Common myeloid progenitor, CD34-positive (primary cell): Measurements from ENCODE around the gene ABLIM1.

Source experiments
- CTCF ChIA-PET: fragments of 350-600 bp; sonication (Branson Sonifier 250); formaldehyde crosslinking; loops from one replicate; lab custom pipeline; 2021; ENCODE audit warnings: antibody characterized with exemption; lab: Charles Lee
- POLR2A ChIA-PET: fragments of 350-600 bp; sonication (Branson Sonifier 250); formaldehyde crosslinking; loops from one replicate; lab custom pipeline; 2021; ENCODE audit warnings: antibody characterized with exemption; lab: Charles Lee
- DNase-seq, 3 donors: peaks; one replicate each; pipeline versions ENCODE4 v3.0.0 to v3.0.0-alpha.2; 2013
- H3K27ac ChIP-seq, 2 experiments: 1 replicate in 1 of 2; 2 replicates in 1 of 2; pipeline ENCODE4 v1.7.0; 2013; ENCODE audit warnings: inconsistent platforms in 2 of 2, low read length in 2 of 2, mild to moderate bottlenecking in 2 of 2, low read depth in 1 of 2, moderate library complexity in 1 of 2; ENCODE audit not compliant: severe bottlenecking in 2 of 2, insufficient read depth in 1 of 2, poor library complexity in 1 of 2
- H3K27me3 ChIP-seq, 5 experiments: replicated peaks in 2 of 5; 1 replicate in 3 of 5; 2 replicates in 2 of 5; pipeline versions ENCODE4 v1.6.1 to v1.7.0; 2013; ENCODE audit warnings: low read length in 4 of 5, mild to moderate bottlenecking in 2 of 5, moderate library complexity in 2 of 5, inconsistent platforms in 1 of 5; ENCODE audit not compliant: insufficient read depth in 5 of 5, control insufficient read depth in 4 of 5
- H3K36me3 ChIP-seq, 4 experiments: 1 replicate in 2 of 4; 2 replicates in 2 of 4; pipeline versions ENCODE4 v1.6.1 to v1.7.0; 2013; ENCODE audit warnings: low read length in 3 of 4, control low read depth in 1 of 4, mild to moderate bottlenecking in 1 of 4; ENCODE audit not compliant: control insufficient read depth in 4 of 4, insufficient read depth in 4 of 4
- H3K4me1 ChIP-seq, 4 experiments: 1 replicate in 3 of 4; 2 replicates in 1 of 4; pipeline versions ENCODE4 v1.6.1 to v1.7.1; 2013; ENCODE audit warnings: low read length in 3 of 4, mild to moderate bottlenecking in 3 of 4, control low read depth in 1 of 4, inconsistent platforms in 1 of 4, moderate library complexity in 1 of 4; ENCODE audit not compliant: control insufficient read depth in 4 of 4, insufficient read depth in 4 of 4; ENCODE audit errors: control extremely low read depth in 1 of 4
- H3K4me3 ChIP-seq, 7 experiments: 1 replicate in 4 of 7; 2 replicates in 3 of 7; pipeline versions ENCODE4 v1.5.1 to v1.7.0; 2013; ENCODE audit warnings: mild to moderate bottlenecking in 7 of 7, low read length in 6 of 7, moderate library complexity in 6 of 7, inconsistent platforms in 2 of 7, low read depth in 2 of 7, control low read depth in 1 of 7; ENCODE audit not compliant: insufficient read depth in 4 of 7, control insufficient read depth in 1 of 7; ENCODE audit errors: extremely low read depth in 1 of 7
- H3K9me3 ChIP-seq, 5 experiments: 1 replicate in 4 of 5; 2 replicates in 1 of 5; pipeline versions ENCODE4 v1.6.1 to v1.7.1; 2013; ENCODE audit warnings: low read length in 4 of 5, mild to moderate bottlenecking in 2 of 5, inconsistent platforms in 1 of 5, low read depth in 1 of 5, moderate library complexity in 1 of 5; ENCODE audit not compliant: control insufficient read depth in 4 of 5, insufficient read depth in 2 of 5; ENCODE audit errors: control extremely low read depth in 1 of 5
- WGBS: methylation state at CpG from one replicate; pipeline ENCODE4 v1.1.5; 2013; ENCODE audit not compliant: insufficient coverage; 5-methylcytosine and 5-hydroxymethylcytosine counted together

ABLIM1 gene

GRCh38 chr10:114520453-114520852, 137.6 kb downstream of the ABLIM1 start:
- 56% methylated on average over 4 of the region's 4 CpGs for WGBS
- Histone ChIP-seq H3K27me3 (no peaks in the 10 kb centered on the region), H3K27ac (no peak overlapping the region)

GRCh38 chr10:114519756-114520293, 138.2 kb downstream of the ABLIM1 start:
- Histone ChIP-seq H3K9me3 (no peaks in the 10 kb centered on the region), H3K27ac (no peak overlapping the region), H3K27me3 (no peaks in the 10 kb centered on the region), H3K4me1 (peaks cover 20 to 87% (median 43%) of the 10 kb centered on the region in 4 experiments), H3K4me3 (no peak overlapping the region), H3K36me3 (no peaks in the 10 kb centered on the region)
- ChIA-PET CTCF (interaction anchor here (1.0 to 1.5 kb wide), 3 partner anchors 10 to 25 kb away, joined by 3 read pairs; no protein-coding TSS in a partner anchor), POLR2A (interaction anchor here (0.6 kb wide), 1 partner anchor 16 kb away, joined by 4 read pairs; no protein-coding TSS in a partner anchor)
- no peak for DNase-seq
- WGBS: 100% methylated on average over 1 of the region's 2 CpGs

More at GRCh38 chr10:114520453-114520852, 137.6 kb downstream of the ABLIM1 start:
- POLR2A ChIA-PET: interaction anchor here (0.6 kb wide), 1 partner anchor 16 kb away, joined by 4 read pairs; no protein-coding TSS in a partner anchor
- Histone ChIP-seq H3K4me3 (no peak overlapping the region), H3K36me3 (no peaks in the 10 kb centered on the region), H3K4me1 (peaks cover 25 to 87% (median 49%) of the 10 kb centered on the region in 4 experiments), H3K9me3 (no peaks in the 10 kb centered on the region)
- CTCF ChIA-PET: interaction anchor here (1.0 to 1.2 kb wide), 2 partner anchors 11 to 24 kb away, joined by 3 read pairs; no protein-coding TSS in a partner anchor
- no peak for DNase-seq

- no peak for DNase-seq
- no peaks in the 10 kb centered on the region for H3K36me3 ChIP-seq
- no peaks in the 10 kb centered on the region for H3K27me3 ChIP-seq
- WGBS: 100% methylated on average over 2 of the region's 5 CpGs
- H3K4me3 ChIP-seq: no peak overlapping the region
- H3K9me3 ChIP-seq: no peaks in the 10 kb centered on the region
- CTCF ChIA-PET: interaction anchor here (1.0 to 6.0 kb wide), 7 partner anchors 8 to 48 kb away, joined by 3 to 50 read pairs (median 4); no protein-coding TSS in a partner anchor
- no peak overlapping the region for H3K27ac ChIP-seq
- H3K4me1 ChIP-seq: peaks cover 17 to 86% (median 41%) of the 10 kb centered on the region in 4 experiments
- POLR2A ChIA-PET: no interaction called here
Measured at GRCh38 chr10:114519306-114519669, 138.8 kb downstream of the ABLIM1 start.

- Histone ChIP-seq H3K4me3 (no peak overlapping the region), H3K4me1 (peaks cover 17 to 80% (median 41%) of the 10 kb centered on the region in 4 experiments), H3K27ac (no peak overlapping the region), H3K27me3 (no peaks in the 10 kb centered on the region), H3K36me3 (no peaks in the 10 kb centered on the region), H3K9me3 (no peaks in the 10 kb centered on the region)
- ChIA-PET POLR2A (no interaction called here), CTCF (interaction anchor here (0.9 to 6.0 kb wide), 9 partner anchors 8 to 188 kb away, joined by 3 to 50 read pairs (median 4); no protein-coding TSS in a partner anchor)
- DNase-seq: no peak
- 100% methylated on average over 2 of the region's 4 CpGs for WGBS
Measured at GRCh38 chr10:114518401-114519305, 139.4 kb downstream of the ABLIM1 start.

- H3K36me3 ChIP-seq: no peaks in the 10 kb centered on the region
- no peak overlapping the region for H3K4me3 ChIP-seq
- H3K27me3 ChIP-seq: no peaks in the 10 kb centered on the region
- WGBS: 53% methylated on average over 7 of the region's 14 CpGs
- H3K9me3 ChIP-seq: no peaks in the 10 kb centered on the region
- ChIA-PET POLR2A (no interaction called here), CTCF (interaction anchor here (0.6 to 6.0 kb wide), 14 partner anchors 8 to 189 kb away, joined by 3 to 50 read pairs (median 4); no protein-coding TSS in a partner anchor)
- H3K4me1 ChIP-seq: peaks cover 17 to 85% (median 40%) of the 10 kb centered on the region in 4 experiments
- peak in 1 of 3 donors; percentile 52 for DNase-seq
- no peak overlapping the region for H3K27ac ChIP-seq
Measured at GRCh38 chr10:114517368-114518250, 140.5 kb downstream of the ABLIM1 start.

- Histone ChIP-seq H3K4me3 (peak overlapping the region in 1 of 7 experiments; percentile 36), H3K9me3 (no peaks in the 10 kb centered on the region), H3K27me3 (no peaks in the 10 kb centered on the region), H3K27ac (peak overlapping the region in 1 of 2 experiments; percentile 47), H3K4me1 (peaks cover 17 to 75% (median 28%) of the 10 kb centered on the region in 4 experiments), H3K36me3 (peaks cover 0 to 4% (median 0%) of the 10 kb centered on the region in 4 experiments)
- WGBS: 83% methylated on average over 2 of the region's 3 CpGs
- CTCF ChIA-PET: interaction anchor here (0.9 to 6.0 kb wide), 9 partner anchors 10 to 45 kb away, joined by 3 to 50 read pairs (median 5); no protein-coding TSS in a partner anchor
- POLR2A ChIA-PET: no interaction called here
- peak in 2 of 3 donors; percentile 39 to 51 for DNase-seq
Measured at GRCh38 chr10:114516356-114516755, 141.7 kb downstream of the ABLIM1 start.
